Stomach smooth muscle (tissue), 2 donors: ENCODE data around the gene DMWD.

Experiments
- H3K27ac ChIP-seq: one replicate; pipeline ENCODE4 v1.7.0; 2013; ENCODE audit warnings: mild to moderate bottlenecking, low read length, inconsistent platforms
- H3K27me3 ChIP-seq, 2 donors: one replicate each; pipeline ENCODE4 v1.7.0; 2013; ENCODE audit warnings: low read length in 2 of 2; ENCODE audit not compliant: insufficient read depth in 2 of 2, control insufficient read depth in 1 of 2
- H3K36me3 ChIP-seq, 2 donors: one replicate each; pipeline ENCODE4 v1.7.0; 2013; ENCODE audit warnings: low read length in 2 of 2; ENCODE audit not compliant: control insufficient read depth in 2 of 2, insufficient read depth in 2 of 2
- H3K4me1 ChIP-seq: one replicate; pipeline ENCODE4 v1.7.0; 2013; ENCODE audit warnings: low read length; ENCODE audit not compliant: control insufficient read depth, insufficient read depth
- H3K4me3 ChIP-seq, 2 donors: one replicate each; pipeline ENCODE4 v1.7.0; 2013; ENCODE audit warnings: low read length in 2 of 2
- H3K9ac ChIP-seq, 2 donors: one replicate each; pipeline ENCODE4 v1.7.0; 2013; ENCODE audit warnings: low read length in 2 of 2, mild to moderate bottlenecking in 1 of 2
- H3K9me3 ChIP-seq, 2 donors: one replicate each; pipeline ENCODE4 v1.7.0; 2013; ENCODE audit warnings: low read length in 2 of 2; ENCODE audit not compliant: control insufficient read depth in 2 of 2
- donor health status: healthy.
- donor health status: Pancreatic carcinoma.

The DMWD gene

GRCh38 chr19:45779231-45780145 is 13.2 kb downstream of the DMWD start:
- Histone ChIP-seq H3K27ac (peak overlapping the region; percentile 86), H3K4me3 (peak overlapping the region; percentile 63 to 95), H3K36me3 (peaks cover 20 to 30% of the 10 kb centered on the region in 2 donors), H3K27me3 (no peaks in the 10 kb centered on the region), H3K9ac (peak overlapping the region; percentile 74 to 85), H3K9me3 (no peaks in the 10 kb centered on the region), H3K4me1 (peaks cover 45% of the 10 kb centered on the region)

DNA sequence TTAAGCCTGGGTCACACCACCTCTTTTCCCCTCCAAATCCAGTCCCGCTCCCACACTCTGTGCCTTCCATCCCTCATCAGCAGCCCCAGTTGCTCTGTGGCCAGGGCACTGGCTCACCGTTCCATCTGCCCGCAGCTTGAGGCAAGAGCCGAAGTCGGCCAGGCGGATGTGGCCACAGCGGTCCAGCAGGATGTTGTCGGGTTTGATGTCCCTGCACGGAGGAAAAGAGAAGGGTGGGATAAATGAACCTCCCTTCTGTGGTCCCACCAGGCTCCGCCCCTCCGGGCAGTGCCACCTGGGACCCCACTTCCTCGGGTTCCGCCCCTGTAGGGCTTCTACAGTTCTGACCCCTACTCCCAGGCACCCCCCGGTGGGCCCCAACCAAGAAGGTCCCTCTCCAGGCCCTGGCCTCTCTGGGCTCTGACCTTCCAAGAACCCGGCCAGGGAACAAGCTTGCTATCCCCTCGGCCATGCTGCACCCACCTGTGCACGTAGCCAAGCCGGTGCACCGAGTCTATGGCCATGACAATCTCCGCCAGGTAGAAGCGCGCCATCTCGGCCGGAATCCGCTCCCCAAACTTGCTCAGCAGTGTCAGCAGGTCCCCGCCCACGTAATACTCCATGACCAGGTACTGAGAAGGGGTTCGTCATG is 14.5 kb downstream of the DMWD start:
- Histone ChIP-seq H3K4me1 (peaks cover 38% of the 10 kb centered on the region), H3K27me3 (no peaks in the 10 kb centered on the region)

DNA sequence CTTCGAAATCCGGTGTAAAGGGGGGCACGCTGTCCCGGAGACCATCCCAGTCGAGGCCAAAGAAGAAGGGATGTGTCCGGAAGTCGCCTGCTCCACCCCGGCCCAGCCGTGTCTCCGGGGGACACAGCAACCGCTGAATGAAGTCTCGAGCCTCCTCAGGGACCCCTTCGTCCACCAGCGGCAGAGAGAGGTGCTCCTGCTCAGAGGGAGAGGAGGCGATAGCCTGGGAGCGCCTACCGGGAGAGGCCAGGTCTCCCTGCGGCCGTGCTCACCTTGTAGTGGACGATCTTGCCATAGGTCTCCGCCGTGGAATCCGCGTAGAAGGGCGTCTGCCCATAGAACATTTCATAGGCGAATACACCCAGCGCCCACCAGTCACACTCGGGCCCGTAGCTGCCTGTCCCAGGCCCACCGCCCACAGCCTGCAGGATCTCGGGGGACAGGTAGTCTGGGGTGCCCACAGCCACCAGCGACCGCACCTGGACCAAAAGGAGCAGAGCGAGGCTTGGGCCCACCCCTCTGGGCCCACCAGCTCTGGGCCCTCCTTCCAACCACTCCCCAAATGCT is 15.2 kb downstream of the DMWD start:
- Histone ChIP-seq H3K36me3 (peaks cover 27 to 39% of the 10 kb centered on the region in 2 donors), H3K4me1 (peaks cover 41% of the 10 kb centered on the region), H3K9me3 (no peaks in the 10 kb centered on the region), H3K9ac (no peak overlapping the region), H3K27me3 (no peaks in the 10 kb centered on the region), H3K4me3 (no peak overlapping the region), H3K27ac (peak overlapping the region; percentile 41)

More for the DNA sequence above, 14.5 kb downstream of the DMWD start:
- Histone ChIP-seq H3K4me3 (no peak overlapping the region), H3K9ac (no peak overlapping the region), H3K27ac (peak overlapping the region; percentile 41), H3K36me3 (peaks cover 25 to 35% of the 10 kb centered on the region in 2 donors), H3K9me3 (no peaks in the 10 kb centered on the region)

DNA sequence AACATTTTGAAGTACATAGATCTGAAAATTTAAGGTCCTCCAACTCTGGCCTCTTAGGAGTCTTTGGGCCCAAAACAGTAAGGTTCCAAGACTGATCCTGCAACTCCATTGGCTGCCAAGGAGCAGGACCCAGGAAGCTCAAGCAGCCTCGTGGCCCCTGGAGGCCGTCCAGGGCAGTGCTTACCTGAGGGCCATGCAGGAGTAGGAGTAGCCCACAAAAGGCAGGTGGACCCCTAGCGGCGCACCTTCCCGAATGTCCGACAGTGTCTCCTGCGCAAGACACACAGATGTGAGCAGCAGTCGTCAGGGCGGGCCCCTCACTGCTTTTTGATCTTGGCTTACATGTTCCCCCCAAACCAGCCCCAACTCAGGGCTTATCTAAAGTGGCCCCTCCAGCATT is 17.9 kb downstream of the DMWD start:
- H3K27ac ChIP-seq, result no peak overlapping the region
- H3K27me3 ChIP-seq, result no peaks in the 10 kb centered on the region
- no peak overlapping the region for H3K4me3 ChIP-seq
- peaks cover 43% of the 10 kb centered on the region for H3K4me1 ChIP-seq
- no peak overlapping the region for H3K9ac ChIP-seq
- no peaks in the 10 kb centered on the region for H3K9me3 ChIP-seq
- H3K36me3 ChIP-seq, result peaks cover 27 to 48% of the 10 kb centered on the region in 2 donors

DNA sequence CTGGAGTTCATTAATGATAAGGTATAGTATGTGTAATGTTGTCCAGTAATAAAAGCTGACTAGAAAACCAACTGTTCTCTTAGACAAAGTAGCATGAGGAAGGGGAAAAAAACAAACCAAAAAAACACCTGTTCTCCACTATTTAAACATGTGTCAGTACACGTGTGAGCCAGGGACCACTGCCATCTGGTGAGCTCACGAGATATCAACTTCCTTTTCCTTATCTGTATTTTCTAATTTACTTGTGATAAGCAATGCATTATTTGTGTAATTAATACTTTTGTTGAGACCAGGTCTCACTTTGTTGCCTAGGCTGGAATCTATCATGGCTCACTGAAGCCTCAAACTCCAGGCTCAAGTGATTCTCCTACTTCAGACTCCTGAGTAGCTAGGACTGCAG is 19.3 kb downstream of the DMWD start:
- H3K27ac ChIP-seq, result peak overlapping the region; percentile 46
- H3K9ac ChIP-seq, result no peak overlapping the region
- no peaks in the 10 kb centered on the region for H3K9me3 ChIP-seq
- peaks cover 34% of the 10 kb centered on the region for H3K4me1 ChIP-seq
- H3K36me3 ChIP-seq, result peaks cover 27 to 41% of the 10 kb centered on the region in 2 donors
- no peak overlapping the region for H3K4me3 ChIP-seq
- H3K27me3 ChIP-seq, result no peaks in the 10 kb centered on the region

- Histone ChIP-seq H3K9ac (no peak overlapping the region), H3K27me3 (no peaks in the 10 kb centered on the region), H3K4me3 (no peak overlapping the region), H3K9me3 (no peaks in the 10 kb centered on the region), H3K4me1 (peaks cover 36% of the 10 kb centered on the region), H3K27ac (peak overlapping the region; percentile 46), H3K36me3 (peaks cover 25 to 36% of the 10 kb centered on the region in 2 donors)
These were observed 19.7 kb downstream of the DMWD start for GRCh38 chr19:45772912-45773311.

GRCh38 chr19:45772130-45772840 is 20.4 kb downstream of the DMWD start:
- H3K9me3 ChIP-seq, result no peaks in the 10 kb centered on the region
- H3K36me3 ChIP-seq, result peaks cover 20 to 31% of the 10 kb centered on the region in 2 donors
- peak overlapping the region; percentile 46 for H3K27ac ChIP-seq
- no peak overlapping the region for H3K9ac ChIP-seq
- H3K4me1 ChIP-seq, result peaks cover 40% of the 10 kb centered on the region
- H3K27me3 ChIP-seq, result no peaks in the 10 kb centered on the region
- H3K4me3 ChIP-seq, result no peak overlapping the region

DNA sequence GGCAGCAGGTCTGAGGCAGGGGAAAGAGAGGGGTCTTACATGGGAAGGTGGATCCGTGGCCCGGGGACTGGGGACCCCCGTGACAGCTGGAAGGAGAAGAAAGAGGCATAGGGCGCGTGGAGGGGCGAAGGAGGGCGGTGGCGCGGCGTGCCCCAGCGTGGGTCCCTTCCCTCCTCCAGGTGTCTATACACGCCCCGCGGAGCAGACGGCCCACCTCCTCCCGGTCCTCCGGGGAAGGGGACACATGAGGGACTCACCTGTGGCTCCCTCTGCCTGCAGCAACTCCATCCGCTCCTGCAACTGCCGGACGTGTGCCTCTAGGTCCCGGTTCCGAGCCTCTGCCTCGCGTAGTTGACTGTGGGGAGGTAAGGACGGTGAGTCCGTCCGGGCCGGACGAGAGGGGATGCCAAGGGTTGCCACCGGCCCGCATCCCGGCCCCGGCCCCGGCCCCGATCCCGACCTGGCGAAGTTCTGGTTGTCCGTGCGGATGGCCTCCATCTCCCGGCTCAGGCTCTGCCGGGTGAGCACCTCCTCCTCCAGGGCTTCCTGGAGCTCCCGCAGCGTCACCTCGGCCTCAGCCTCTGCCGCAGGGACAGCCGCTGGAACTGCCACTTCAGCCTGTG is 21.2 kb downstream of the DMWD start:
- Histone ChIP-seq H3K4me1 (peaks cover 48% of the 10 kb centered on the region), H3K9ac (peak overlapping the region in 1 of 2 donors; percentile 48), H3K27me3 (no peaks in the 10 kb centered on the region), H3K9me3 (no peaks in the 10 kb centered on the region), H3K36me3 (peaks cover 11 to 23% of the 10 kb centered on the region in 2 donors), H3K27ac (peak overlapping the region; percentile 89), H3K4me3 (peak overlapping the region; percentile 25 to 75)

- peaks cover 58% of the 10 kb centered on the region for H3K4me1 ChIP-seq
- H3K27me3 ChIP-seq, result no peaks in the 10 kb centered on the region
- H3K9ac ChIP-seq, result peak overlapping the region; percentile 47 to 48
- peak overlapping the region; percentile 89 for H3K27ac ChIP-seq
- H3K4me3 ChIP-seq, result peak overlapping the region; percentile 73 to 75
- H3K36me3 ChIP-seq, result peaks cover 10 to 23% of the 10 kb centered on the region in 2 donors
- no peaks in the 10 kb centered on the region for H3K9me3 ChIP-seq
These were observed 22.2 kb downstream of the DMWD start for GRCh38 chr19:45770192-45771101.
